H9 (cell line): ENCODE measurements around the gene LGALS7B. TPM values are rescaled to one million over a fixed set of nuclear protein-coding genes. Genes with fewer than 3 reads are reported as not detected.

Experiments
- DNase-seq: peaks from one replicate; pipeline ENCODE4 v3.0.0-alpha.2; 2017
- H2AFZ ChIP-seq: one replicate; pipeline ENCODE4 v1.6.1; 2013; ENCODE audit warnings: mild to moderate bottlenecking, low read length, control low read depth, moderate library complexity
- H2AK5ac ChIP-seq: 2 replicates; pipeline ENCODE4 v1.6.1; 2013; ENCODE audit warnings: low read length, control low read depth, mixed read lengths; ENCODE audit not compliant: insufficient read length
- H2BK120ac ChIP-seq: one replicate; pipeline ENCODE4 v1.6.1; 2013; ENCODE audit warnings: low read depth, mild to moderate bottlenecking, low read length, control low read depth, inconsistent platforms; ENCODE audit not compliant: poor library complexity, severe bottlenecking
- H2BK12ac ChIP-seq: 2 replicates; pipeline ENCODE4 v1.6.1; 2013; ENCODE audit warnings: low read length, control low read depth, mixed read lengths, low read depth; ENCODE audit not compliant: insufficient read length
- H2BK15ac ChIP-seq: 2 replicates; pipeline ENCODE4 v1.6.1; 2013; ENCODE audit warnings: low read depth, low read length, control low read depth
- H2BK20ac ChIP-seq: one replicate; pipeline ENCODE4 v1.6.1; 2013; ENCODE audit warnings: low read depth, mild to moderate bottlenecking, low read length, control low read depth, inconsistent platforms; ENCODE audit not compliant: poor library complexity, severe bottlenecking
- H2BK5ac ChIP-seq: 2 replicates; pipeline ENCODE4 v1.6.1; 2013; ENCODE audit warnings: low read length, control low read depth, mixed read lengths; ENCODE audit not compliant: insufficient read length
- H3K14ac ChIP-seq: 2 replicates; pipeline ENCODE4 v1.6.1; 2013; ENCODE audit warnings: low read length, control low read depth; ENCODE audit not compliant: insufficient read depth
- H3K18ac ChIP-seq: 2 replicates; pipeline ENCODE4 v1.6.1; 2013; ENCODE audit warnings: low read depth, mild to moderate bottlenecking, mixed read lengths, low read length, control low read depth; ENCODE audit not compliant: insufficient read length
- H3K23ac ChIP-seq: 2 replicates; pipeline ENCODE4 v1.6.1; 2013; ENCODE audit warnings: low read length, control low read depth, mixed read lengths, low read depth; ENCODE audit not compliant: insufficient read length
- H3K23me2 ChIP-seq: 2 replicates; pipeline ENCODE4 v1.6.1; 2013; ENCODE audit warnings: low read depth, mild to moderate bottlenecking, mixed read lengths, low read length, control low read depth; ENCODE audit not compliant: insufficient read length, poor library complexity, severe bottlenecking
- H3K27ac ChIP-seq: 2 replicates; pipeline ENCODE4 v1.5.1; 2013; ENCODE audit warnings: low read length, control low read depth, mixed read lengths, low read depth; ENCODE audit not compliant: insufficient read length
- H3K27me3 ChIP-seq: 2 replicates; pipeline ENCODE4 v1.6.1; 2013; ENCODE audit warnings: low read length, control low read depth, inconsistent platforms; ENCODE audit not compliant: insufficient read depth
- H3K4ac ChIP-seq: 2 replicates; pipeline ENCODE4 v1.6.1; 2013; ENCODE audit warnings: low read depth, mild to moderate bottlenecking, control low read depth, inconsistent platforms, low read length, moderate library complexity
- H3K4me1 ChIP-seq: 2 replicates; pipeline ENCODE4 v1.6.1; 2013; ENCODE audit warnings: low read length, control low read depth, inconsistent platforms; ENCODE audit not compliant: insufficient read depth
- H3K4me2 ChIP-seq: 2 replicates; pipeline ENCODE4 v1.6.1; 2013; ENCODE audit warnings: low read length, control low read depth, mixed read lengths; ENCODE audit not compliant: insufficient read length, insufficient read depth
- H3K56ac ChIP-seq: 2 replicates; pipeline ENCODE4 v1.6.1; 2013; ENCODE audit warnings: low read depth, mild to moderate bottlenecking, mixed read lengths, low read length, control low read depth; ENCODE audit not compliant: insufficient read length
- H3K79me1 ChIP-seq: 2 replicates; pipeline ENCODE4 v1.6.1; 2013; ENCODE audit warnings: low read depth, mild to moderate bottlenecking, moderate library complexity, low read length, control low read depth, inconsistent platforms; ENCODE audit not compliant: insufficient read depth, poor library complexity, severe bottlenecking
- H3K79me2 ChIP-seq: 2 replicates; pipeline ENCODE4 v1.6.1; 2013; ENCODE audit warnings: low read length, control low read depth, inconsistent platforms; ENCODE audit not compliant: insufficient read depth
- H3K9ac ChIP-seq: 2 replicates; pipeline ENCODE4 v1.6.1; 2013; ENCODE audit warnings: low read length, control low read depth, mixed read lengths; ENCODE audit not compliant: insufficient read length; ENCODE audit errors: extremely low read depth
- H3K9me3 ChIP-seq: one replicate; pipeline ENCODE4 v1.6.1; 2013; ENCODE audit warnings: low read depth, low read length, inconsistent platforms; ENCODE audit not compliant: control insufficient read depth
- H3T11ph ChIP-seq: one replicate; pipeline ENCODE4 v1.6.1; 2013; ENCODE audit warnings: mild to moderate bottlenecking, low read length, control low read depth, inconsistent platforms
- H4K20me1 ChIP-seq: one replicate; pipeline ENCODE4 v1.6.1; 2013; ENCODE audit not compliant: control insufficient read depth, insufficient read length, insufficient read depth
- H4K5ac ChIP-seq: 2 replicates; pipeline ENCODE4 v1.6.1; 2013; ENCODE audit warnings: low read depth, mild to moderate bottlenecking, mixed read lengths, low read length, control low read depth; ENCODE audit not compliant: insufficient read length
- H4K8ac ChIP-seq: replicated peaks from 2 replicates; pipeline ENCODE4 v1.6.1; 2013; ENCODE audit warnings: low read length, control low read depth, mixed read lengths, low read depth; ENCODE audit not compliant: insufficient read length
- H4K91ac ChIP-seq: 2 replicates; pipeline ENCODE4 v1.6.1; 2013; ENCODE audit warnings: low read depth, mild to moderate bottlenecking, moderate library complexity, mixed read lengths, low read length, control low read depth; ENCODE audit not compliant: insufficient read length
- H3K27ac Mint-ChIP-seq, 3 experiments: 2 replicates in 2 of 3; 3 replicates in 1 of 3; pipeline ENCODE4 v1.8.0; 2020 to 2021; ENCODE audit warnings: mixed read lengths in 3 of 3, mild to moderate bottlenecking in 1 of 3, moderate library complexity in 1 of 3
- H3K27me3 Mint-ChIP-seq: 2 replicates; pipeline ENCODE4 v1.8.0; 2021; ENCODE audit warnings: low read depth, mild to moderate bottlenecking, moderate library complexity, mixed read lengths
- H3K36me3 Mint-ChIP-seq, 3 experiments: 2 replicates in 2 of 3; 3 replicates in 1 of 3; pipeline ENCODE4 v1.8.0; 2020 to 2021; ENCODE audit warnings: low read depth in 3 of 3, mixed read lengths in 3 of 3; ENCODE audit not compliant: insufficient read depth in 1 of 3
- H3K4me1 Mint-ChIP-seq, 2 experiments: 2 replicates each; pipeline ENCODE4 v1.8.0; 2020; ENCODE audit warnings: mixed read lengths in 2 of 2
- H3K4me3 Mint-ChIP-seq, 2 experiments: 2 replicates in 1 of 2; 3 replicates in 1 of 2; pipeline ENCODE4 v1.8.0; 2020 to 2021; ENCODE audit warnings: mild to moderate bottlenecking in 2 of 2, mixed read lengths in 2 of 2, moderate library complexity in 1 of 2
- H3K9me3 Mint-ChIP-seq, 2 experiments: 2 replicates in 1 of 2; 3 replicates in 1 of 2; pipeline ENCODE4 v1.8.0; 2020; ENCODE audit warnings: mild to moderate bottlenecking in 2 of 2, mixed read lengths in 2 of 2, moderate library complexity in 1 of 2
- WGBS: extraction: QIAGEN DNeasy Blood & Tissue Kit; methylation state at CpG from one replicate; pipeline ENCODE4 v1.1.7; 2013; ENCODE audit warnings: missing lambda C conversion rate, low lambda C conversion rate, mixed read lengths; ENCODE audit not compliant: insufficient read length; ENCODE audit errors: extremely low coverage; 5-methylcytosine and 5-hydroxymethylcytosine counted together
- total RNA-seq: library from RNA; stranded (reverse); gene quantifications from 2 replicates; pipeline ENCODE4 v1.2.1, GENCODE V29; 2021
- TF ChIP-seq, protein P1 (sequence below): fragments of 200-600 bp; sonication (generic); conservative IDR thresholded peaks from 3 replicates; pipeline ENCODE4 v1.8.0; 2021; ENCODE audit warnings: antibody characterized with exemption, mild to moderate bottlenecking

The LGALS7B gene
- total RNA-seq, 1 experiment from 2014 or later, result 0.90 TPM

DNA sequence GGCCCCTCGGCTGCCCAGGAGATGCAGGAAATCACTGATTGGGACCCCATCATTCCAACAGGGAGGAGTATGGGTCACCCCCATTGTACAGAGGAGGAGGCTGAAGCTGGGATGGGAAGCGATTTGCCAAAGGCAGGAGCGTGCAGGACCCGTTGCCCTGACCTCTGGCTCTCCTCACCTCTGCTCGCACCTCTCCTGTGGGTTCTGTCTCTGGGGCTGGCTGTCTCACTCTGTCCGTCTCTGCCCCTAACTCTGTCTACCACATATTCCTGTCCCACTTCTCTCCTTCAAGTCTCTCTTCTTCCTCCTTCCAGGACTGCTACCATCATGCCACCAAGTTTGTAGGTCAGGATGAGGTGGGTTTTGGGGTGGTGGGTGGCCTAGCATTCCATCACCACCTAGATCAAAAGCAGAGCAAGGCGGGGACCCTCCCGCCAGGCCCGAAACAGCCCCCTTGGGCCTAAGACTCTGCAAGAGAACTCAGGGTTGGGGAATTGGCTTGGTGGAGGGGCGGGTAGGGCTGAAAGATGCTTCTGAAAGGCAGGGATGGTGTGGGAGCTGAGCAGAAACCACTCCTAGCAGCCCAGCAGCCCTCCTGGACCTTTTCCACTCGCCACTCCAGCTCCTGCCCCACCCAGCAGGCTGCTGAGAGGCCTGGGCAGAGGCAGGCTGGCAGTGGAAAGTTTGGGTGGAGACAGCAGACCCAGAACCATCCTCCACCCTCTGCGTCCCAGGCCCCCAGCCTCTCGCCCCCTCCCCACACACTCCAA is 14.6 kb upstream of the LGALS7B start:
- no peak overlapping the region for H3K18ac ChIP-seq
- H3K4me1 ChIP-seq, result peaks cover 2% of the 10 kb centered on the region; the same call in 1 of the 2 replicates
- H3K56ac ChIP-seq, result no peak overlapping the region
- H4K8ac ChIP-seq, result no peak overlapping the region
- no peak overlapping the region for H2AK5ac ChIP-seq
- no peak overlapping the region for H2BK120ac ChIP-seq
- TF ChIP-seq, protein P1, sequence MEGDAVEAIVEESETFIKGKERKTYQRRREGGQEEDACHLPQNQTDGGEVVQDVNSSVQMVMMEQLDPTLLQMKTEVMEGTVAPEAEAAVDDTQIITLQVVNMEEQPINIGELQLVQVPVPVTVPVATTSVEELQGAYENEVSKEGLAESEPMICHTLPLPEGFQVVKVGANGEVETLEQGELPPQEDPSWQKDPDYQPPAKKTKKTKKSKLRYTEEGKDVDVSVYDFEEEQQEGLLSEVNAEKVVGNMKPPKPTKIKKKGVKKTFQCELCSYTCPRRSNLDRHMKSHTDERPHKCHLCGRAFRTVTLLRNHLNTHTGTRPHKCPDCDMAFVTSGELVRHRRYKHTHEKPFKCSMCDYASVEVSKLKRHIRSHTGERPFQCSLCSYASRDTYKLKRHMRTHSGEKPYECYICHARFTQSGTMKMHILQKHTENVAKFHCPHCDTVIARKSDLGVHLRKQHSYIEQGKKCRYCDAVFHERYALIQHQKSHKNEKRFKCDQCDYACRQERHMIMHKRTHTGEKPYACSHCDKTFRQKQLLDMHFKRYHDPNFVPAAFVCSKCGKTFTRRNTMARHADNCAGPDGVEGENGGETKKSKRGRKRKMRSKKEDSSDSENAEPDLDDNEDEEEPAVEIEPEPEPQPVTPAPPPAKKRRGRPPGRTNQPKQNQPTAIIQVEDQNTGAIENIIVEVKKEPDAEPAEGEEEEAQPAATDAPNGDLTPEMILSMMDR, result no peak
- no peaks in the 10 kb centered on the region for H3K79me1 ChIP-seq
- Mint-ChIP-seq H3K4me1 (peaks cover 3 to 11% of the 10 kb centered on the region in 2 experiments; a peak in 2 of 4 replicates), H3K9me3 (no peaks in the 10 kb centered on the region; a peak in 1 of 5 replicates), H3K27ac (no peak overlapping the region), H3K27me3 (peaks cover 10% of the 10 kb centered on the region; the same call in 1 of the 2 replicates), H3K36me3 (no peaks in the 10 kb centered on the region), H3K4me3 (no peak overlapping the region)
- no peak overlapping the region for H3T11ph ChIP-seq
- H3K27me3 ChIP-seq, result no peaks in the 10 kb centered on the region
- H4K5ac ChIP-seq, result no peak overlapping the region
- DNase-seq, result no peak
- H3K9ac ChIP-seq, result no peak overlapping the region
- no CpG with 5 or more reads among the region's 13 CpGs for WGBS
- H4K20me1 ChIP-seq, result no peaks in the 10 kb centered on the region
- peaks cover 6% of the 10 kb centered on the region for H3K23me2 ChIP-seq
- no peak overlapping the region for H3K4ac ChIP-seq
- H2AFZ ChIP-seq, result no peak overlapping the region
- no peak overlapping the region for H3K23ac ChIP-seq
- no peak overlapping the region for H3K14ac ChIP-seq
- no peak overlapping the region for H2BK5ac ChIP-seq
- H2BK15ac ChIP-seq, result no peak overlapping the region
- no peak overlapping the region for H3K4me2 ChIP-seq
- H3K27ac ChIP-seq, result no peak overlapping the region
- no peaks in the 10 kb centered on the region for H3K9me3 ChIP-seq
- no peak overlapping the region for H2BK12ac ChIP-seq
- H4K91ac ChIP-seq, result no peak overlapping the region
- H2BK20ac ChIP-seq, result no peak overlapping the region
- H3K79me2 ChIP-seq, result no peaks in the 10 kb centered on the region
